Panc1 (cell line): Measurements from ENCODE around the gene CLMN. TPM values are rescaled to one million over a fixed set of nuclear protein-coding genes. Genes with fewer than 3 reads are reported as not detected.
A peak's percentile ranks its signal among the peaks of the same experiment; 100 is the strongest.

Experiments
- ATAC-seq: fragments of 200-7000 bp; cut with Tn5 transposase; 2 replicates; pipeline ENCODE4 v1.9.1; 2020; ENCODE audit warnings: mild to moderate bottlenecking, moderate library complexity
- BruUV-seq: library from RNA; stranded (reverse); fragments of 400-500 nt; replicated peaks from 2 replicates; lab custom pipeline; 2021; lab: Mats Ljungman, UMichigan
- CTCF ChIA-PET: fragments of 300-600 bp; sonication (Branson Sonifier 250); formaldehyde crosslinking; loops from one replicate; lab custom pipeline; 2022; ENCODE audit warnings: antibody characterized with exemption; lab: Charles Lee
- POLR2A ChIA-PET: fragments of 300-600 bp; sonication (Branson Sonifier 250); formaldehyde crosslinking; loops from one replicate; lab custom pipeline; 2022; ENCODE audit warnings: antibody characterized with exemption; lab: Charles Lee
- DNase-seq: peaks from one replicate; pipeline ENCODE4 v3.0.0-alpha.2; 2010; ENCODE audit warnings: low read depth, low spot score
- H3K27ac ChIP-seq: 2 replicates; pipeline ENCODE4 v1.5.1; 2011; ENCODE audit warnings: mild to moderate bottlenecking, low read length, inconsistent platforms
- H3K27me3 ChIP-seq: fragments of 200-500 bp; sonication (Bioruptor generic); 2 replicates; pipeline ENCODE4 v1.6.0; 2014; ENCODE audit warnings: low read length, inconsistent platforms; ENCODE audit not compliant: control insufficient read depth, insufficient read depth
- H3K36me3 ChIP-seq: fragments of 200-500 bp; sonication (Bioruptor generic); 2 replicates; pipeline ENCODE4 v1.5.1; 2014; ENCODE audit warnings: inconsistent platforms, mild to moderate bottlenecking, low read length, moderate library complexity; ENCODE audit not compliant: control insufficient read depth, insufficient read depth
- H3K4me1 ChIP-seq: 2 replicates; pipeline ENCODE4 v1.5.1; 2011; ENCODE audit warnings: inconsistent platforms, mild to moderate bottlenecking, low read length, moderate library complexity; ENCODE audit not compliant: control insufficient read depth, insufficient read depth
- H3K4me3 ChIP-seq, 2 experiments: 2 replicates each; pipeline ENCODE4 v1.5.1; 2011 to 2012; ENCODE audit warnings: low read depth in 2 of 2, low read length in 2 of 2, mild to moderate bottlenecking in 2 of 2, inconsistent platforms in 1 of 2, moderate library complexity in 1 of 2
- H3K9me3 ChIP-seq: fragments of 200-500 bp; sonication (Bioruptor generic); 2 replicates; pipeline ENCODE4 v1.5.1; 2014; ENCODE audit warnings: low read depth, mild to moderate bottlenecking, inconsistent platforms, low read length, moderate library complexity; ENCODE audit not compliant: control insufficient read depth, insufficient read depth
- CTCF ChIP-seq: fragments of 450-650 bp; IDR thresholded peaks from 2 replicates; pipeline ENCODE4 v1.5.1; 2017; ENCODE audit warnings: mild to moderate bottlenecking
- POLR2AphosphoS5 ChIP-seq: IDR thresholded peaks from 2 replicates; pipeline ENCODE4 v1.6.1; 2012; ENCODE audit warnings: mild to moderate bottlenecking, low read depth, low read length, moderate library complexity
- REST ChIP-seq, 2 experiments: IDR thresholded peaks; 2 replicates each; pipeline ENCODE4 v1.6.1; 2011 to 2012; ENCODE audit warnings: low read depth in 2 of 2, control low read depth in 1 of 2, low read length in 1 of 2, mild to moderate bottlenecking in 1 of 2, moderate library complexity in 1 of 2; ENCODE audit not compliant: insufficient read depth in 1 of 2
- SIN3A ChIP-seq: IDR thresholded peaks from 2 replicates; pipeline ENCODE4 v1.6.1; 2012; ENCODE audit warnings: low read depth, mild to moderate bottlenecking, low read length, moderate library complexity, borderline replicate concordance; ENCODE audit not compliant: insufficient read depth
- TCF7L2 ChIP-seq: IDR thresholded peaks from 2 replicates; pipeline ENCODE4 v1.6.1; 2011; ENCODE audit warnings: mild to moderate bottlenecking, low read depth, low read length, inconsistent platforms
- in situ Hi-C: cut with HindIII; loops from 2 replicates; pipeline ENCODE4 v1.10.0; 2016; ENCODE audit warnings: low sequenced_read_pairs, low pct_unique_long_range_greater_than_20kb
- intact Hi-C: fragments of 100-400 bp; cut with micrococcal nuclease; formaldehyde crosslinking; loops from one replicate; pipeline ENCODE4 v1.10.0; 2022; ENCODE audit not compliant: unreplicated experiment
- total RNA-seq: library from RNA; stranded (reverse); gene quantifications from one replicate; pipeline ENCODE4 v1.2.1, GENCODE V29; 2021; ENCODE audit not compliant: unreplicated experiment

Gene CLMN
- total RNA-seq, 1 experiment from 2014 or later = 34.9 TPM

GRCh38 chr14:95163132-95163531, 156.6 kb downstream of the CLMN start:
- no peaks in the 10 kb centered on the region; the same call in 1 of the 2 replicates for H3K4me1 ChIP-seq
- POLR2A ChIA-PET = no interaction called here
- CTCF ChIA-PET = no interaction called here
- no TSS peak for BruUV-seq
- no peak overlapping the region for H3K27ac ChIP-seq
- H3K9me3 ChIP-seq = no peaks in the 10 kb centered on the region
- H3K36me3 ChIP-seq = no peaks in the 10 kb centered on the region; the same call in 1 of the 2 replicates
- intact Hi-C loops = no loop called here
- TF ChIP-seq TCF7L2 = no peak
- TF ChIP-seq CTCF = no peak
- TF ChIP-seq SIN3A = no peak
- no peak for TF ChIP-seq REST (IDR thresholded peaks at IDR 0.05; ENCODE audit: insufficient read depth in 1 of 2, low read depth in 2 of 2, low read length in 1 of 2)
- no peak for TF ChIP-seq POLR2AphosphoS5
- ATAC-seq (no peak), DNase-seq (no peak)
- in situ Hi-C loops = no loop called here
- no peaks in the 10 kb centered on the region for H3K27me3 ChIP-seq
- no peak overlapping the region for H3K4me3 ChIP-seq

- DNase-seq (no peak), ATAC-seq (no peak)
- H3K36me3 ChIP-seq = no peaks in the 10 kb centered on the region; the same call in 1 of the 2 replicates
- no peak overlapping the region for H3K4me3 ChIP-seq
- H3K27ac ChIP-seq = no peak overlapping the region
- ChIA-PET CTCF (no interaction called here), POLR2A (no interaction called here)
- BruUV-seq = no TSS peak
- H3K4me1 ChIP-seq = no peaks in the 10 kb centered on the region; the same call in 1 of the 2 replicates
- H3K27me3 ChIP-seq = no peaks in the 10 kb centered on the region
- no peak for TF ChIP-seq POLR2AphosphoS5
- in situ Hi-C loops (no loop called here), intact Hi-C loops (no loop called here)
- no peaks in the 10 kb centered on the region for H3K9me3 ChIP-seq
Observed at GRCh38 chr14:95162641-95163040, 157.1 kb downstream of the CLMN start.

GRCh38 chr14:95157327-95158189, 162.2 kb downstream of the CLMN start, which contains the start of gene DICER1:
Gene DICER1 (minus strand): TSS chr14:95157529. CDS start chr14:95133458, 24,071 bp downstream.
- DNase-seq = peak; percentile 27
- Histone ChIP-seq H3K9me3 (no peaks in the 10 kb centered on the region), H3K4me1 (peaks cover 16% of the 10 kb centered on the region), H3K4me3 (peak within 1 kb of the TSS; percentile 70 to 73), H3K36me3 (peaks cover 4% of the 10 kb centered on the region; the same call in 1 of the 2 replicates), H3K27ac (peak within 1 kb of the TSS; percentile 91), H3K27me3 (no peaks in the 10 kb centered on the region)
- in situ Hi-C loops (no loop called here), intact Hi-C loops (no loop called here)
- BruUV-seq = no TSS peak
- TF ChIP-seq TCF7L2 (0 out of 2 replicates have a peak, but pooled peaks have one; percentile 52), POLR2AphosphoS5 (peak; percentile 67), CTCF (no peak)
- peak; percentile 93 for ATAC-seq
- POLR2A ChIA-PET = interaction anchor here (0.7 kb wide), 1 partner anchor 98 kb away, joined by 6 read pairs; no protein-coding TSS in a partner anchor
- CTCF ChIA-PET = interaction anchor here (0.6 kb wide), 1 partner anchor 12 kb away, joined by 10 read pairs; no protein-coding TSS in a partner anchor
